ENCODE data around the gene USP31.

USP31 gene

GRCh38 chr16:23085949-23086348 is 63.3 kb downstream of the USP31 start:
- no peak for DNase-seq

GRCh38 chr16:23082161-23082788 is 67.0 kb downstream of the USP31 start:
- DNase-seq, result no peak

- DNase-seq, result no peak
These were observed 67.6 kb downstream of the USP31 start for GRCh38 chr16:23081675-23082119.

- no peak for DNase-seq
These were observed 68.5 kb downstream of the USP31 start for GRCh38 chr16:23080747-23081146.

- DNase-seq, result no peak
These were observed 68.9 kb downstream of the USP31 start for GRCh38 chr16:23080329-23080728.

GRCh38 chr16:23079675-23080301 is 69.5 kb downstream of the USP31 start:
- DNase-seq, result no peak

- no peak for DNase-seq
These were observed 74.8 kb downstream of the USP31 start for GRCh38 chr16:23074423-23074822.

GRCh38 chr16:23072769-23073549 is 76.3 kb downstream of the USP31 start:
- DNase-seq, result no peak

GRCh38 chr16:23072084-23072599 is 77.1 kb downstream of the USP31 start:
- no peak for DNase-seq

- no peak for DNase-seq
These were observed 77.8 kb downstream of the USP31 start for GRCh38 chr16:23071196-23072083.

GRCh38 chr16:23069844-23070243 is 79.4 kb downstream of the USP31 start:
- DNase-seq, result no peak

GRCh38 chr16:23068079-23068736 is 81.0 kb downstream of the USP31 start:
- DNase-seq, result no peak

- no peak for DNase-seq
These were observed 82.6 kb downstream of the USP31 start for GRCh38 chr16:23066676-23067075.

- peak; percentile 88 for DNase-seq
These were observed 84.6 kb downstream of the USP31 start for GRCh38 chr16:23064639-23065038.

GRCh38 chr16:23062524-23062923 is 86.7 kb downstream of the USP31 start:
- DNase-seq, result no peak

GRCh38 chr16:23061669-23062068 is 87.6 kb downstream of the USP31 start:
- DNase-seq, result no peak

GRCh38 chr16:23060458-23061320 is 88.6 kb downstream of the USP31 start:
- peak; percentile 19 for DNase-seq

GRCh38 chr16:23059433-23059832 is 89.8 kb downstream of the USP31 start:
- no peak for DNase-seq

GRCh38 chr16:23058576-23058975 is 90.7 kb downstream of the USP31 start:
- no peak for DNase-seq

- DNase-seq, result no peak
These were observed 92.1 kb downstream of the USP31 start for GRCh38 chr16:23057013-23057596.

GRCh38 chr16:23055481-23055880 is 93.8 kb downstream of the USP31 start:
- DNase-seq, result peak; percentile 67

All from SIG-M5 (cell line).